A673 (cell line): ENCODE data around the gene WFIKKN1. TPM values are rescaled to one million over a fixed set of nuclear protein-coding genes. Genes with fewer than 3 reads are reported as not detected.

Experiments used
- BruUV-seq: library from RNA; stranded (reverse); fragments of 400-500 nt; replicated peaks from 2 replicates; lab custom pipeline; 2021; lab: Mats Ljungman, UMichigan
- CTCF ChIA-PET: fragments of 300-600 bp; sonication (Branson Sonifier 250); formaldehyde crosslinking; loops from one replicate; lab custom pipeline; 2022; ENCODE audit warnings: antibody characterized with exemption; lab: Charles Lee
- POLR2A ChIA-PET: fragments of 300-600 bp; sonication (Branson Sonifier 250); formaldehyde crosslinking; loops from one replicate; lab custom pipeline; 2022; ENCODE audit warnings: antibody characterized with exemption; ENCODE audit not compliant: low non-redundant PET; lab: Charles Lee
- DNase-seq: peaks from one replicate; pipeline ENCODE4 v3.0.0-alpha.2; 2015; ENCODE audit warnings: low spot score
- H3K27ac ChIP-seq: fragments of 200-600 bp; sonication (generic); 2 replicates; pipeline ENCODE4 v1.5.1; 2016; ENCODE audit warnings: mixed run types, low read depth, mild to moderate bottlenecking, mixed read lengths, antibody characterized with exemption, low read length; ENCODE audit not compliant: poor library complexity, severe bottlenecking
- H3K27me3 ChIP-seq: fragments of 200-600 bp; sonication (generic); replicated peaks from 2 replicates; pipeline ENCODE4 v1.6.1; 2017; ENCODE audit warnings: mixed run types, low read depth, mild to moderate bottlenecking, mixed read lengths, antibody characterized with exemption, low read length; ENCODE audit not compliant: insufficient read depth, poor library complexity
- H3K36me3 ChIP-seq: fragments of 200-600 bp; sonication (generic); 2 replicates; pipeline ENCODE4 v1.6.1; 2016; ENCODE audit warnings: mixed run types, mild to moderate bottlenecking, mixed read lengths, antibody characterized with exemption, low read length; ENCODE audit not compliant: insufficient read depth, poor library complexity, severe bottlenecking
- H3K4me1 ChIP-seq: fragments of 200-600 bp; sonication (generic); 2 replicates; pipeline ENCODE4 v1.6.1; 2017; ENCODE audit warnings: mixed run types, mild to moderate bottlenecking, mixed read lengths, antibody characterized with exemption, low read length; ENCODE audit not compliant: insufficient read depth, poor library complexity, severe bottlenecking
- H3K4me3 ChIP-seq: fragments of 200-600 bp; sonication (generic); 2 replicates; pipeline ENCODE4 v1.5.1; 2016; ENCODE audit warnings: low read depth, mixed run types, mild to moderate bottlenecking, mixed read lengths, low read length; ENCODE audit not compliant: poor library complexity, severe bottlenecking
- H3K9me3 ChIP-seq: fragments of 200-600 bp; sonication (generic); 2 replicates; pipeline ENCODE4 v1.6.1; 2016; ENCODE audit warnings: mixed run types, low read depth, mild to moderate bottlenecking, mixed read lengths, antibody characterized with exemption, low read length; ENCODE audit not compliant: poor library complexity, severe bottlenecking
- CTCF ChIP-seq: fragments of 300-800, 200-600 bp; sonication (generic); conservative IDR thresholded peaks from 2 replicates; pipeline ENCODE4 v1.5.1; 2017; ENCODE audit warnings: low read depth, mild to moderate bottlenecking, antibody characterized with exemption, low read length, moderate library complexity, mixed read lengths
- EZH2 ChIP-seq: fragments of 200-600 bp; sonication (generic); IDR thresholded peaks from 2 replicates; pipeline ENCODE4 v1.6.1; 2017; ENCODE audit warnings: borderline replicate concordance, low read depth, mild to moderate bottlenecking, mixed read lengths, antibody characterized with exemption, low read length; ENCODE audit not compliant: poor library complexity, severe bottlenecking
- intact Hi-C: fragments of 100-400 bp; cut with micrococcal nuclease; formaldehyde crosslinking; loops from one replicate; pipeline ENCODE4 v1.10.0; 2022; ENCODE audit not compliant: unreplicated experiment
- total RNA-seq: library from RNA; stranded (reverse); gene quantifications from 2 replicates; pipeline ENCODE4 v1.2.3, GENCODE V29; 2021

Gene WFIKKN1
- total RNA-seq, 1 experiment from 2014 or later, result 1.7 TPM

- Histone ChIP-seq H3K9me3 (no peaks in the 10 kb centered on the region), H3K4me3 (no peak overlapping the region), H3K4me1 (peaks cover 6% of the 10 kb centered on the region), H3K27ac (no peak overlapping the region), H3K36me3 (peaks cover 4% of the 10 kb centered on the region), H3K27me3 (no peaks in the 10 kb centered on the region)
- ChIA-PET POLR2A (no interaction called here), CTCF (no interaction called here)
- no peak for TF ChIP-seq EZH2
- TF ChIP-seq CTCF, result no peak
- DNase-seq, result no peak
- intact Hi-C loops, result no loop called here
- BruUV-seq, result no TSS peak
Observed at GRCh38 chr16:659618-660017, 28.8 kb downstream of the WFIKKN1 start.

DNA sequence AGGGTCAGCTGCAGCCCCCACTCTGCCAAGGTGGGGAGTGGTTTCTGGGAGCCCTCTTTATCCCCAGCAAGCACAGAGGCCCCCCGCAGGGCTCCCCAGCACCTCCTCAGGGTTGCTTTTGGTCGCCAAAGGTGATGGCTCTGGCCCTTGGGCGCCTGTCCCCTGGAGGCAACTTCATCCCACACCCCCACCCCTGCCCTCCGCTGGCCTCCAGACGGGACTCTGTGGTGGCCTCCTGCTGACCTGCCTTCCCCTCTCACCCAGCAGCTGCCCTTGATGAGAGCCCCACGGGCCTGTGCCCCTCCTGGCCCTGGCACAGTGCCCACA lies 29.3 kb downstream of the WFIKKN1 start:
- TF ChIP-seq EZH2 (no peak), CTCF (no peak)
- H3K36me3 ChIP-seq, result peaks cover 4% of the 10 kb centered on the region
- H3K4me3 ChIP-seq, result no peak overlapping the region
- no peaks in the 10 kb centered on the region for H3K27me3 ChIP-seq
- POLR2A ChIA-PET, result no interaction called here
- CTCF ChIA-PET, result interaction anchor here (0.5 kb wide), 1 partner anchor 53 kb away, joined by 6 read pairs; no protein-coding TSS in a partner anchor
- intact Hi-C loops, result no loop called here
- peaks cover 6% of the 10 kb centered on the region for H3K4me1 ChIP-seq
- H3K9me3 ChIP-seq, result no peaks in the 10 kb centered on the region
- H3K27ac ChIP-seq, result no peak overlapping the region
- no peak for DNase-seq
- BruUV-seq, result no TSS peak

- DNase-seq, result peak; percentile 78
- H3K27ac ChIP-seq, result peak overlapping the region; percentile 42
- H3K36me3 ChIP-seq, result peaks cover 4% of the 10 kb centered on the region
- no peaks in the 10 kb centered on the region for H3K27me3 ChIP-seq
- intact Hi-C loops, result no loop called here
- no TSS peak for BruUV-seq
- no peak overlapping the region for H3K4me3 ChIP-seq
- TF ChIP-seq CTCF (peak; percentile 41; the same call in 1 of the 2 replicates), EZH2 (no peak)
- ChIA-PET POLR2A (no interaction called here), CTCF (interaction anchor here (0.5 kb wide), 1 partner anchor 54 kb away, joined by 6 read pairs; no protein-coding TSS in a partner anchor)
- H3K4me1 ChIP-seq, result peaks cover 6% of the 10 kb centered on the region
- H3K9me3 ChIP-seq, result no peaks in the 10 kb centered on the region
Observed at GRCh38 chr16:660459-661183, 29.8 kb downstream of the WFIKKN1 start.
